Inferior parietal cortex (tissue), 1 donor: ENCODE results near the gene KDM4C.

ENCODE experiments used
- DNase-seq: peaks from one replicate; pipeline ENCODE4 v3.0.0-alpha.2; 2016; ENCODE audit errors: extremely low spot score

The KDM4C gene

GRCh38 chr9:7042124-7042523 is 284.4 kb downstream of the KDM4C start:
- no peak for DNase-seq

- no peak for DNase-seq
These were observed 287.6 kb downstream of the KDM4C start for GRCh38 chr9:7045361-7045760.

- no peak for DNase-seq
These were observed 293.9 kb downstream of the KDM4C start for GRCh38 chr9:7051711-7052110.

GRCh38 chr9:7053903-7054302 is 296.1 kb downstream of the KDM4C start:
- no peak for DNase-seq

- no peak for DNase-seq
These were observed 297.6 kb downstream of the KDM4C start for GRCh38 chr9:7055171-7055903.

- no peak for DNase-seq
These were observed 298.5 kb downstream of the KDM4C start for GRCh38 chr9:7056254-7056653.

- DNase-seq, result no peak
These were observed 300.7 kb downstream of the KDM4C start for GRCh38 chr9:7058473-7058872.

- no peak for DNase-seq
These were observed 309.4 kb downstream of the KDM4C start for GRCh38 chr9:7067169-7067568.

GRCh38 chr9:7071916-7072315 is 314.1 kb downstream of the KDM4C start:
- DNase-seq, result no peak

- DNase-seq, result no peak
These were observed 315.9 kb downstream of the KDM4C start for GRCh38 chr9:7073706-7074105.

GRCh38 chr9:7075154-7075553 is 317.4 kb downstream of the KDM4C start:
- DNase-seq, result no peak

- DNase-seq, result no peak
These were observed 321.3 kb downstream of the KDM4C start for GRCh38 chr9:7079051-7079450.

- DNase-seq, result no peak
These were observed 323.4 kb downstream of the KDM4C start for GRCh38 chr9:7081065-7081600.

- no peak for DNase-seq
These were observed 325.4 kb downstream of the KDM4C start for GRCh38 chr9:7083192-7083591.

- DNase-seq, result no peak
These were observed 327.6 kb downstream of the KDM4C start for GRCh38 chr9:7085357-7085756.

GRCh38 chr9:7086389-7086788 is 328.6 kb downstream of the KDM4C start:
- no peak for DNase-seq

- DNase-seq, result no peak
These were observed 330.8 kb downstream of the KDM4C start for GRCh38 chr9:7088611-7089010.

- DNase-seq, result no peak
These were observed 331.8 kb downstream of the KDM4C start for GRCh38 chr9:7089406-7090193.

GRCh38 chr9:7093040-7093439 is 335.3 kb downstream of the KDM4C start:
- no peak for DNase-seq

GRCh38 chr9:7094052-7094451 is 336.3 kb downstream of the KDM4C start:
- no peak for DNase-seq

GRCh38 chr9:7094576-7094975 is 336.8 kb downstream of the KDM4C start:
- DNase-seq, result no peak

- no peak for DNase-seq
These were observed 337.3 kb downstream of the KDM4C start for GRCh38 chr9:7095058-7095457.
